Subcutaneous abdominal adipose tissue (tissue), 5 donors: Measurements from ENCODE around the gene MEOX1.
A peak's percentile ranks its signal among the peaks of the same experiment; 100 is the strongest.

Source experiments
- H3K27ac ChIP-seq: one replicate; pipeline ENCODE4 v1.7.0; 2013; ENCODE audit warnings: low read depth, mild to moderate bottlenecking, inconsistent platforms, low read length, moderate library complexity
- H3K27me3 ChIP-seq, 5 donors: one replicate each; pipeline ENCODE4 v1.7.0; 2013; ENCODE audit warnings: low read length in 5 of 5, inconsistent platforms in 1 of 5; ENCODE audit not compliant: control insufficient read depth in 5 of 5, insufficient read depth in 4 of 5
- H3K36me3 ChIP-seq, 5 donors: one replicate each; pipeline ENCODE4 v1.7.0; 2013; ENCODE audit warnings: low read length in 5 of 5; ENCODE audit not compliant: control insufficient read depth in 5 of 5, insufficient read depth in 5 of 5
- H3K4me1 ChIP-seq, 5 donors: one replicate each; pipeline ENCODE4 v1.7.0; 2013; ENCODE audit warnings: low read length in 5 of 5, mild to moderate bottlenecking in 3 of 5, moderate library complexity in 1 of 5; ENCODE audit not compliant: control insufficient read depth in 5 of 5, insufficient read depth in 5 of 5
- H3K4me3 ChIP-seq, 5 donors: one replicate each; pipeline ENCODE4 v1.7.0; 2013; ENCODE audit warnings: low read length in 5 of 5, low read depth in 1 of 5
- H3K9ac ChIP-seq, 5 donors: one replicate each; pipeline ENCODE4 v1.7.0; 2013; ENCODE audit warnings: low read length in 5 of 5, mild to moderate bottlenecking in 4 of 5, moderate library complexity in 3 of 5
- H3K9me3 ChIP-seq, 5 donors: one replicate each; pipeline ENCODE4 v1.7.0; 2013; ENCODE audit warnings: low read length in 5 of 5; ENCODE audit not compliant: control insufficient read depth in 5 of 5
- donor health status: healthy.
- donor health status: healthy.
- donor health status: healthy.
- donor health status: healthy.
- donor health status: healthy.

The MEOX1 gene

DNA sequence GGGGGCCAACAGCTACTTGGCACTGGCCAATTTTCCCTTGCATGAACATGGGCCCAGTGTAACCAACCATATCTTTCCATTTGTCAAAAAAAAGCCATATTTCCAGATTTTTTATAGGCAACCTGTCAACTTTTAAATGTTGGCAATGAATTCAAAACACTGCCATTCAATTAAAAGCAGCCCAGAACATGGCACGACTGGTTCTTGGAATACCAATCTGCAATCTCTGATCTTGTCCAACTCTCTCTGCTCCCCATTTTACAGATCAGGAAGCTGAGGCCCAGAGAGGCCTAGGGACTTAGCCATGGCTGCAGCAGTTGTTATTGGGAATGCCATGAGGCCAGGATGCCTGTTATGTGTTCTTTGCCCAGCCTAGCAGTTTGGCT is 8.9 kb upstream of the MEOX1 start:
- Histone ChIP-seq H3K4me3 (no peak overlapping the region), H3K36me3 (no peaks in the 10 kb centered on the region), H3K9ac (no peak overlapping the region), H3K27me3 (peaks cover 0 to 3% (median 0%) of the 10 kb centered on the region in 5 donors), H3K4me1 (peaks cover 0 to 36% (median 7%) of the 10 kb centered on the region in 5 donors), H3K27ac (no peak overlapping the region), H3K9me3 (no peaks in the 10 kb centered on the region)

DNA sequence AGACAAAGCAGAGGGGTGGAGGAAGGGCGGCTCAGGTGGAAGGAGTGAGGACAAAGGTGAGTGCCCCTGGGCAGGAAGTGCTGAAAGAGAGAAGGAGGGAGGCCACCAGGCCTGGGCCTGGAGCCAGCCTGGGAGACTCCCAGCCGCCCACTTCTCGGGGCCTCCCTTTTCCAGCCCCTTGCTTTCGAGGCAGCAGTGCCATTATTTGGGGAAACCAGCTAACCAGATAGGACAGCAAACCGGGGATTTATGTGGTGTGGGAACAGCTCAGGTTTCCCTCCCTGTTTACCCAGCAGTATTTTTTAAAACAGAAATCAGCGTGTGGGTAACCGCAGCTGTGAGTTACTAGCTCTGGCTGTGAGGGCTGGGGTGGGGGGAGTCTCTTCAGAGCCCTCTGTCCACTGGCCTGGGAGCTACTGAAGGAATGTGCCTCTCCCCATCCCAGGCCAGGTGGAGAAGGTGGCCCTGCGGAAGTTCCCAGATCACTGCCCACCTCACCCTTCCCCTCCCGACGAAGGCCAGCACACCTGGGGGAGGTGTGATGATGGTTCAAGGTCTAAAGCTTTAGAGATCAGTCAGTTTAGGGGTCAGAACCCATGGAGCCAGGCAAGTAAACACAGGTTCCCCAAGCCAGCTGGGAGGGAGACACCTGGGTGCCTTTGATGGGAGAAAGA is 8.4 kb upstream of the MEOX1 start:
- no peaks in the 10 kb centered on the region for H3K9me3 ChIP-seq
- H3K9ac ChIP-seq: peak overlapping the region in 1 of 5 donors; percentile 21
- peaks cover 0 to 39% (median 7%) of the 10 kb centered on the region in 5 donors for H3K4me1 ChIP-seq
- H3K27me3 ChIP-seq: peaks cover 0 to 3% (median 0%) of the 10 kb centered on the region in 5 donors
- no peak overlapping the region for H3K4me3 ChIP-seq
- no peaks in the 10 kb centered on the region for H3K36me3 ChIP-seq
- no peak overlapping the region for H3K27ac ChIP-seq

DNA sequence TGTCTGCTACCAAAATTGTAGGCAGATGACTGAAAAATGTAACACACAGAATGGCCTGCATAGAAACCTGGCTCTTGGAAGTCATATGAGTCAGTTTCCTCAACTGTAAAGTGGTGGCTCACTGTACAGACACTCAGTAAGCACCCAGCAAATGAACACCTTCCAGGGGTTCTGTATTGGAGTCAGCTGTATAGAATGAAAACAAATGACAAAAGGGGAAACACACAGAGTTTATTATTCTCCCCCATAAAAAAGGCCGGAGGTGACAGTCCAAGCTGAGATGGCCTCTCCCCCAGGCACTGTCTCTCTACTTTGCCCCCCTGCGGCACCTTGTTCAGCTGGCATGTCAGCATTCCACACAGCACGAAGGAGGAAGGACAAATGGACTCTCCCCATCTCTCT is 6.2 kb upstream of the MEOX1 start:
- Histone ChIP-seq H3K36me3 (no peaks in the 10 kb centered on the region), H3K27ac (no peak overlapping the region), H3K4me1 (peaks cover 0 to 45% (median 9%) of the 10 kb centered on the region in 5 donors), H3K27me3 (peaks cover 0 to 7% (median 3%) of the 10 kb centered on the region in 5 donors), H3K9ac (no peak overlapping the region), H3K9me3 (no peaks in the 10 kb centered on the region), H3K4me3 (no peak overlapping the region)

DNA sequence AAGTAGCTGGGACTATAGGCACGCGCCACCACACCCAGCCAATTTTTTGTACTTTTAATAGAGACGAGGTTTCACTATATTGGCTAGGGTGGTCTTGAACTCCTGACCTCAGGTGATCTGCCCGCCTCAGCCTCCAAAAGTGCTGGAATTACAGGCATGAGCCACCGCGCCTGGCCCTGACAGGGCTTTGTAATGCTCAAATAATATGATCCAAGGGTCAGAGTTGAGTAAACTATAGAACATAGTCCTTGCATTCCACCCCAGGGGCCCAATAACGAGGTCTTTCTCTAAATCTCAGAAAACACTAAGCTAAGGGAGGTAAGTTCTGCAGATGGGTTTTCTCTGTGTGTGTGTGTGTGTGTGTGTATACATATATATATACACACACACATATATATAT is 5.8 kb upstream of the MEOX1 start:
- peaks cover 0 to 49% (median 13%) of the 10 kb centered on the region in 5 donors for H3K4me1 ChIP-seq
- H3K27ac ChIP-seq: no peak overlapping the region

DNA sequence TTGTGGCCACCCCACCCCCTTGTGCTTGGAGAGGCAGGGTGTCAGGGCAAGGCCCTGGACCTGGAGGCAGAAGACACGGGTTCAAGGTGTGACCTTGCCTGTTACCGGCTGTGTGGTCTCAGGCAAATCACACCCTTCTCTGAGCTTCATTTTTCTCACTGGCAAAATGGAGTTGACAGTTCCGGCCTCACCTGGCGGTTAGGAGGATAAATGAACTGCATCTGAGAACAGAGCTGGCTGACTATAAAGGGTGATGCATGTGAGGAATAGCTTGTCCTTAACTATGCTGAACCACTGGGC is 4.2 kb upstream of the MEOX1 start:
- Histone ChIP-seq H3K9me3 (no peaks in the 10 kb centered on the region), H3K36me3 (no peaks in the 10 kb centered on the region), H3K27ac (peak overlapping the region; percentile 14), H3K27me3 (peaks cover 0 to 9% (median 3%) of the 10 kb centered on the region in 5 donors), H3K9ac (no peak overlapping the region), H3K4me3 (no peak overlapping the region), H3K4me1 (peaks cover 0 to 53% (median 16%) of the 10 kb centered on the region in 5 donors)

More for the DNA sequence above, 5.8 kb upstream of the MEOX1 start:
- H3K36me3 ChIP-seq: no peaks in the 10 kb centered on the region
- no peak overlapping the region for H3K4me3 ChIP-seq
- H3K27me3 ChIP-seq: peaks cover 0 to 7% (median 3%) of the 10 kb centered on the region in 5 donors
- H3K9me3 ChIP-seq: no peaks in the 10 kb centered on the region
- no peak overlapping the region for H3K9ac ChIP-seq

DNA sequence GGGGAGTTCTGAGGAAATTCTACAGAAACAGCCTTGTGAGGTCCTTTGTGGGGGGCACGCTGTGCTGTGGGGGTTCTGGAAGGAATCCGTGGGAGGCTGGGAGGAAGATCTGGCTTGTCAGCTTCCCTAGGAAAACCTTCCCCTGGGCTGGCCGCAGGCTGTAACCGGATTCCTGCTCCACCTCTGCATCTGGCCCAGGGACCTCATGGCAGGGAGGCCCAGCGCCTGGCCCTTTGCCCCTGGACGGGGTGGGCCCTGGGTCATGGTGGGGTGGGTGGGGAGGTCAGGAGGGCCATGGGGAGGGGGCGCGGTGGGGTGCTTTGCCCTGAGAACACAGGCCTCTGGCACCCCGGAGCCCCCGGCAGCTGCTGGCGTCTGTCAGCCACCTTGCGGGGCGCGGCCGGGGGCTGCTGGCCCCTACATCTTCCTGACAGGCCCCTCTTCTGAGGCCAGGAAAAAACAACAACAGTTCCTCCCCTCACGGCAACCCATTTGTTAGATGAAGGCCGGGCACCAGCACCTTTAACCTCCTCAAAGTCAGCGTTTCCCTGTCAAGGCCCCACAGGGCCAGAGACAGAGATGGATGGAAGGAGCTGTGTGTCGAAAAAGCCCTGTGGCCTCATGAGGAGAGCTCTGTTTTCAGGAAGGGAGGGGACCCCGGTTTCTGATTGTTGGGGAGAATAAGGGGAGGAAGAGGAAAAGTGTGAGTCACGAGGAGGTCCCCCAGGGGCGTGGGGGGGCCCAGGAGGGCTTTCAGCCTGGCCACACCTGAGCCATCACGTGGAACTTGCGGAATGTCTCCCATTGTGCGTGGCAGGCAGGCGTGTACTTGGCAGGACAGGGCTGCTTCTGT is 3.6 kb upstream of the MEOX1 start:
- Histone ChIP-seq H3K4me1 (peaks cover 0 to 49% (median 13%) of the 10 kb centered on the region in 5 donors), H3K4me3 (no peak overlapping the region), H3K9ac (no peak overlapping the region)

DNA sequence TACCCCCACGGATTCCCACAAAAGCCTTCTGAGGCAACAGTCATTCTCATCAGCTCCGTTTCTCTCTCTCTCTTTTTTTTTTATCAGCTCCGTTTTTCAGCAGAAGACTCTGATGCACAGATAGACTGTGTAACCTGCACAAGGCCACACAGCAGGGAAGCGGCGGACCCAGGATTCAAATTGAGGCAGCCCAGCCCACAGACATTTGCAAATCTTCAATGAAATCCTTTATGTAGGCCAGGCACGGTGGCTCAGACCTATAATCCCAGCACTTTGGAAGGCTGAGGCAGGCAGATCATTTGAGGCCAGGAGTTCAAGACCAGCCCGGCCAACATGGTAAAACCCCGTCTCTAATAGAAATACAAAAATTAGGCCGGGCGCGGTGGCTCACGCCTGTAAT is 2.4 kb upstream of the MEOX1 start:
- Histone ChIP-seq H3K4me1 (peaks cover 0 to 46% (median 10%) of the 10 kb centered on the region in 5 donors), H3K27ac (no peak overlapping the region)

More for the DNA sequence above, 3.6 kb upstream of the MEOX1 start:
- Histone ChIP-seq H3K36me3 (no peaks in the 10 kb centered on the region), H3K9me3 (no peaks in the 10 kb centered on the region), H3K27ac (peak overlapping the region; percentile 46), H3K27me3 (peaks cover 0 to 13% (median 3%) of the 10 kb centered on the region in 5 donors)

DNA sequence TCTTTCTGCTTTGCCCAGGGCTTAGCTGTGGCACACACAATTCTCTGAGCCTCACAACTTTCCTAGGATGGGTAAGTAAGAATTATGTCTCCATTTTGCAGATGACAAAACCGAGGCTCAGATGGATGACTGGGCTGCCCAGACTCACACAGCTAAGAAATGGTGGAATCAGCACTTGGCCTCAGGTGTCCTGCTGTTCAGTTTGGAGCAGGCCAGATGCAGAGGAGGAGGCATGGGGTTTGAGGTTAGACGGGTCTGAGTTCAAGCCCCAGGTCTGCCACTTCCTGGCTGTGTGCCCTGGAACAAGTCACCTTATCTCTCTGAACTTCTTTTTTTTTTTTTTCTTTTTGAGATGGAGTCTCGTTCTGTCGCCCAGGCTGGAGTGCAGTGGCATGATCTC is 1.7 kb upstream of the MEOX1 start:
- Histone ChIP-seq H3K27ac (no peak overlapping the region), H3K4me1 (peaks cover 0 to 46% (median 10%) of the 10 kb centered on the region in 5 donors), H3K9me3 (no peaks in the 10 kb centered on the region), H3K36me3 (no peaks in the 10 kb centered on the region), H3K4me3 (no peak overlapping the region), H3K9ac (no peak overlapping the region), H3K27me3 (peaks cover 0 to 18% (median 3%) of the 10 kb centered on the region in 5 donors)

More for the DNA sequence above, 2.4 kb upstream of the MEOX1 start:
- Histone ChIP-seq H3K27me3 (peaks cover 0 to 18% (median 3%) of the 10 kb centered on the region in 5 donors), H3K36me3 (no peaks in the 10 kb centered on the region), H3K9ac (no peak overlapping the region), H3K4me3 (no peak overlapping the region), H3K9me3 (no peaks in the 10 kb centered on the region)

DNA sequence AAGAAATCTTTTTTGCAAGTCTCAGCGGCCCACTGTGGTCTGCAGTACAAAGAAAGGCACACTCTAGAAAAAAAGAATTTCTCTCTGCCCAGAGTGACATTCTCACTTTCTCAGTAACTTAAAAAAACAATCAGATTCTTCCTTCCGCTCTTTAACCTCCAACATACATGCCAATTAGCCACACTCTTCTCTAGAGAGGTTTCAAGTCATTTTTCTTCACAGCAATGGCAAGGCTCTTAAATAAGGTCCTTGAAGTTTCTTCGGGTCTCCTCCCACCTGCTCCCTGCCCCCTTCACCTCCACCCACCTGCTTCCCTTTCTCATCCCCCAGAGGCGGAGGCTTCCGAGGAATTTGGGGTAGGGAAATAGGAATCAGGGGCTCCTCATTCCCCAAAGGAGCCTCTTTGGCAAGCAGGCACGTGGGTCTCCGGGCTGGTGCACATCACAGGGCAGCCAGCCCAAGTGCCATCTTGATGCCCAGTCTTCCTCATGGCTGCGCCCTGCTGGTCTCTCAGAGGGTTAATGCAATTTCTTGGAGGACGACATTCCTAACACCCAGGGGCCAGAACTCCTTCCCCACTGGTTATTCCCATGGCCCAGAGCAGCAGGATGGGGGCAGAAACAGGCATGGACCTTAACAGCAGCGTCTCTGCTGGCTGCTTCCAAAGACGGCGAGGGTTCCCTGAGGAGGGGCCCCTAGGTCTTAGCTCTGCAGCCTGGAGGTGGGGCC is 855 bp upstream of the MEOX1 start:
- H3K27me3 ChIP-seq: peaks cover 0 to 18% (median 3%) of the 10 kb centered on the region in 5 donors
- H3K27ac ChIP-seq: peak overlapping the region; percentile 60
- peak overlapping the region in 3 of 5 donors; percentile 68 to 83 (median 79) for H3K4me3 ChIP-seq
- no peaks in the 10 kb centered on the region for H3K9me3 ChIP-seq
- peak overlapping the region in 1 of 5 donors; percentile 43 for H3K9ac ChIP-seq
- peaks cover 3 to 50% (median 10%) of the 10 kb centered on the region in 5 donors for H3K4me1 ChIP-seq
- H3K36me3 ChIP-seq: no peaks in the 10 kb centered on the region
